ENCODE measurements around the gene STK16. TPM values are rescaled to one million over a fixed set of nuclear protein-coding genes. Genes with fewer than 3 reads are reported as not detected.
A peak's percentile ranks its signal among the peaks of the same experiment; 100 is the strongest.

The STK16 gene
- total and polyA plus RNA-seq, 2 of the 13 experiments (the other 11 are each of a cell fraction or from before 2014, with no cell fraction given), result 28.0 to 50.9 TPM

DNA sequence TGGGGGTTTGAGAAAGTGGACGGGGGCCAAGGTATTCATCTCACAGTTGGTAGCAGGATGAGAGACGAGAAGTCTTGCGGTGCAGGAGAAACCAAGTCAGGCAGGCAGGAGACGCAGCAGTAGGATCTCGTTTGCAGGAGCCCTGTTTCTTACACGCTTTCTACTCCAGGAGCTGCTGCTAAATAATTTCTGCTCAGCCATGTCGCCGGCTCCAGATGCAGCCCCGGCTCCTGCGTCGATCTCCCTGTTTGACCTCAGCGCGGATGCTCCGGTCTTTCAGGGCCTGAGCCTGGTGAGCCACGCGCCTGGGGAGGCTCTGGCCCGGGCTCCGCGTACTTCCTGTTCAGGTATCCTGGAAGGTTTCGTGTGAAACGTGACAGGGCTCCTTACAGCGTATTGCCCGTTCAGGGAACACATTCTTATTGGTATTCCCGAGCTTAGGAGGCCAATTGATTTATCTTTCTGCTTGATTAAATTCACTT, 15.2 kb upstream of the STK16 start (continued):
- TF ChIP-seq, protein P1, sequence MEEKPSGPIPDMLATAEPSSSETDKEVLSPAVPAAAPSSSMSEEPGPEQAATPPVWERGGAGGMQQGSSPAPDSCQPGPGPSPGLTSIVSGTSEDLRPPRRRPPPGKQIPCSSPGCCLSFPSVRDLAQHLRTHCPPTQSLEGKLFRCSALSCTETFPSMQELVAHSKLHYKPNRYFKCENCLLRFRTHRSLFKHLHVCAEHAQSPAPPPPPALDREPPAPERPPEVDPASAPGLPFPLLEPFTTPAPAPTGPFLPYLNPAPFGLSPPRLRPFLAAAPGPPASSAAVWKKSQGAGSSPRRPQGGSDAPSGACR (CRISPR knock-in tag; IDR thresholded peaks at IDR 0.05), result 0 out of 2 replicates have a peak, but pooled peaks have one; percentile 36
- TF ChIP-seq, protein P2, sequence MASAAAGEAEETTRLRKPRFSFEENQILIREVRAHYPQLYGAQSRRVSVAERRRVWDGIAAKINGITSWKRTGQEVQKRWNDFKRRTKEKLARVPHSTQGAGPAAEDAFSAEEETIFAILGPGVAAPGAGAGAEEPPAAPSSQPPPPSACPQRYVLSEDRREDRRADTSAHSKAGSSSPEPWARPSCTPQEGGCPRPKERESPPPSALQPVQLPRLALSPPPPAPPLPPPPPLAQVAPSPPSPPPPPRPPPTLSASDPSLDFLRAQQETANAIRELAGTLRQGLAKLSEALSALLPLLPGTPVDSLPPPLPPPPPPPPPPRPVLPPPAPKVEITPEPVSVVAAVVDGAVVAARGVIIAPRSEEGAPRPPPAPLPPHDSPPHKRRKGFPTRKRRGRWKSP (CRISPR knock-in tag; IDR thresholded peaks at IDR 0.05), result 0 out of 2 replicates have a peak, but pooled peaks have one; percentile 8
- 0 out of 2 replicates have a peak, but pooled peaks have one; percentile 19 for TF ChIP-seq ZNF430 (CRISPR knock-in tag; IDR thresholded peaks at IDR 0.05)
- TF ChIP-seq, protein P3, sequence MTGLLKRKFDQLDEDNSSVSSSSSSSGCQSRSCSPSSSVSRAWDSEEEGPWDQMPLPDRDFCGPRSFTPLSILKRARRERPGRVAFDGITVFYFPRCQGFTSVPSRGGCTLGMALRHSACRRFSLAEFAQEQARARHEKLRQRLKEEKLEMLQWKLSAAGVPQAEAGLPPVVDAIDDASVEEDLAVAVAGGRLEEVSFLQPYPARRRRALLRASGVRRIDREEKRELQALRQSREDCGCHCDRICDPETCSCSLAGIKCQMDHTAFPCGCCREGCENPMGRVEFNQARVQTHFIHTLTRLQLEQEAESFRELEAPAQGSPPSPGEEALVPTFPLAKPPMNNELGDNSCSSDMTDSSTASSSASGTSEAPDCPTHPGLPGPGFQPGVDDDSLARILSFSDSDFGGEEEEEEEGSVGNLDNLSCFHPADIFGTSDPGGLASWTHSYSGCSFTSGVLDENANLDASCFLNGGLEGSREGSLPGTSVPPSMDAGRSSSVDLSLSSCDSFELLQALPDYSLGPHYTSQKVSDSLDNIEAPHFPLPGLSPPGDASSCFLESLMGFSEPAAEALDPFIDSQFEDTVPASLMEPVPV (CRISPR knock-in tag; IDR thresholded peaks at IDR 0.05), result peak; percentile 39; the same call in 1 of the 2 replicates
- no peak for TF ChIP-seq JUND (CRISPR knock-in tag; IDR thresholded peaks at IDR 0.05)
- TF ChIP-seq, protein P4, sequence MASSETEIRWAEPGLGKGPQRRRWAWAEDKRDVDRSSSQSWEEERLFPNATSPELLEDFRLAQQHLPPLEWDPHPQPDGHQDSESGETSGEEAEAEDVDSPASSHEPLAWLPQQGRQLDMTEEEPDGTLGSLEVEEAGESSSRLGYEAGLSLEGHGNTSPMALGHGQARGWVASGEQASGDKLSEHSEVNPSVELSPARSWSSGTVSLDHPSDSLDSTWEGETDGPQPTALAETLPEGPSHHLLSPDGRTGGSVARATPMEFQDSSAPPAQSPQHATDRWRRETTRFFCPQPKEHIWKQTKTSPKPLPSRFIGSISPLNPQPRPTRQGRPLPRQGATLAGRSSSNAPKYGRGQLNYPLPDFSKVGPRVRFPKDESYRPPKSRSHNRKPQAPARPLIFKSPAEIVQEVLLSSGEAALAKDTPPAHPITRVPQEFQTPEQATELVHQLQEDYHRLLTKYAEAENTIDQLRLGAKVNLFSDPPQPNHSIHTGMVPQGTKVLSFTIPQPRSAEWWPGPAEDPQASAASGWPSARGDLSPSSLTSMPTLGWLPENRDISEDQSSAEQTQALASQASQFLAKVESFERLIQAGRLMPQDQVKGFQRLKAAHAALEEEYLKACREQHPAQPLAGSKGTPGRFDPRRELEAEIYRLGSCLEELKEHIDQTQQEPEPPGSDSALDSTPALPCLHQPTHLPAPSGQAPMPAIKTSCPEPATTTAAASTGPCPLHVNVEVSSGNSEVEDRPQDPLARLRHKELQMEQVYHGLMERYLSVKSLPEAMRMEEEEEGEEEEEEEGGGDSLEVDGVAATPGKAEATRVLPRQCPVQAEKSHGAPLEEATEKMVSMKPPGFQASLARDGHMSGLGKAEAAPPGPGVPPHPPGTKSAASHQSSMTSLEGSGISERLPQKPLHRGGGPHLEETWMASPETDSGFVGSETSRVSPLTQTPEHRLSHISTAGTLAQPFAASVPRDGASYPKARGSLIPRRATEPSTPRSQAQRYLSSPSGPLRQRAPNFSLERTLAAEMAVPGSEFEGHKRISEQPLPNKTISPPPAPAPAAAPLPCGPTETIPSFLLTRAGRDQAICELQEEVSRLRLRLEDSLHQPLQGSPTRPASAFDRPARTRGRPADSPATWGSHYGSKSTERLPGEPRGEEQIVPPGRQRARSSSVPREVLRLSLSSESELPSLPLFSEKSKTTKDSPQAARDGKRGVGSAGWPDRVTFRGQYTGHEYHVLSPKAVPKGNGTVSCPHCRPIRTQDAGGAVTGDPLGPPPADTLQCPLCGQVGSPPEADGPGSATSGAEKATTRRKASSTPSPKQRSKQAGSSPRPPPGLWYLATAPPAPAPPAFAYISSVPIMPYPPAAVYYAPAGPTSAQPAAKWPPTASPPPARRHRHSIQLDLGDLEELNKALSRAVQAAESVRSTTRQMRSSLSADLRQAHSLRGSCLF (CRISPR knock-in tag; IDR thresholded peaks at IDR 0.05; ENCODE audit: borderline replicate concordance), result 0 out of 2 replicates have a peak, but pooled peaks have one; percentile 36
- peak; percentile 70; the same call in 1 of the 2 replicates for TF ChIP-seq YEATS4 (CRISPR knock-in tag; IDR thresholded peaks at IDR 0.05; ENCODE audit: borderline replicate concordance)
- TF ChIP-seq, protein P5, sequence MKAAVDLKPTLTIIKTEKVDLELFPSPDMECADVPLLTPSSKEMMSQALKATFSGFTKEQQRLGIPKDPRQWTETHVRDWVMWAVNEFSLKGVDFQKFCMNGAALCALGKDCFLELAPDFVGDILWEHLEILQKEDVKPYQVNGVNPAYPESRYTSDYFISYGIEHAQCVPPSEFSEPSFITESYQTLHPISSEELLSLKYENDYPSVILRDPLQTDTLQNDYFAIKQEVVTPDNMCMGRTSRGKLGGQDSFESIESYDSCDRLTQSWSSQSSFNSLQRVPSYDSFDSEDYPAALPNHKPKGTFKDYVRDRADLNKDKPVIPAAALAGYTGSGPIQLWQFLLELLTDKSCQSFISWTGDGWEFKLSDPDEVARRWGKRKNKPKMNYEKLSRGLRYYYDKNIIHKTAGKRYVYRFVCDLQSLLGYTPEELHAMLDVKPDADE (CRISPR knock-in tag; IDR thresholded peaks at IDR 0.05), result 0 out of 2 replicates have a peak, but pooled peaks have one; percentile 48
- TF ChIP-seq NFKB2 (CRISPR knock-in tag; IDR thresholded peaks at IDR 0.05; ENCODE audit: borderline replicate concordance), result peak; percentile 52; the same call in 1 of the 2 replicates
- peak; percentile 14; the same call in 1 of the 2 replicates for TF ChIP-seq HOXD1 (CRISPR knock-in tag; IDR thresholded peaks at IDR 0.05)
- TF ChIP-seq, protein P6, sequence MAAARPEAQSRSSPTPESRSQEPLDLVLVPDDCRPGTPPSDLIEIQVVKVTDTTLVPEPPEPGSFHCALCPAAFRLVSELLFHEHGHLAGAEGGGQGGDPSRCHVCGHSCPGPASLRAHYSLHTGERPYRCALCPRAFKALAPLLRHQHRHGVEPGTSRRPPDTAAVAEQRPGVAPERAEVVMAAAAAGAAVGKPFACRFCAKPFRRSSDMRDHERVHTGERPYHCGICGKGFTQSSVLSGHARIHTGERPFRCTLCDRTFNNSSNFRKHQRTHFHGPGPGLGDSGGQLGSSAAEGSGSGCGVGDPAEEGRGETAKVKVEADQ (CRISPR knock-in tag; IDR thresholded peaks at IDR 0.05; ENCODE audit: borderline replicate concordance), result peak; percentile 0; the same call in 1 of the 2 replicates
